Heart left ventricle (tissue), 13 donors: ENCODE results near the gene RBM38.

ENCODE experiments used
- POLR2A ChIP-seq, 2 donors: fragments of 450-650 bp; IDR thresholded peaks; one replicate each; pipeline ENCODE4 v1.6.1; 2017; ENCODE audit warnings: antibody characterized with exemption in 2 of 2, mild to moderate bottlenecking in 2 of 2, moderate library complexity in 2 of 2
- TF ChIP-seq, protein P1 (sequence below), 12 donors: fragments of 200-600 bp; sonication (generic) in 4 of 12; IDR thresholded peaks; one replicate each; pipeline versions ENCODE4 v1.5.0 to v1.8.0; 2018 to 2022; ENCODE audit warnings: antibody characterized with exemption in 12 of 12, mild to moderate bottlenecking in 5 of 12
- donor health status: ischemic (EF 13 %, LVEDD 7.1; RV severe dilation, severe dysfunction).
- donor health status: DM: no; HTN: yes; CAD: no.
- donor health status: DM: no; HTN: no; CAD: no.
- donor health status: ischemic (EF 25% LVEDD 6.9; RV normal size, moderate dysfunction).
- donor health status: ischemic (EF 25% LVEDD 5.7; RV mildly dilated, moderate dysfunction).
- donor health status: ischemic (EF 35%, LVEDD 5.7; RV mildly dilated, moderate dysfunction).
- donor health status: nonischemic (EF 11% LVEDD 7.7; RV severe dilation, severe dysfunction).
- donor health status: DM: yes; HTN: yes; CAD: no.
- donor health status: PGD.
- donor health status: ischemic (EF 29% LVEDD 5.4; RV normal size, mild dysfunction).
- donor health status: nonischemic (EF 23%, LVEDD 6.1; RV moderate dilation, normal function).

- TF ChIP-seq, protein P1, sequence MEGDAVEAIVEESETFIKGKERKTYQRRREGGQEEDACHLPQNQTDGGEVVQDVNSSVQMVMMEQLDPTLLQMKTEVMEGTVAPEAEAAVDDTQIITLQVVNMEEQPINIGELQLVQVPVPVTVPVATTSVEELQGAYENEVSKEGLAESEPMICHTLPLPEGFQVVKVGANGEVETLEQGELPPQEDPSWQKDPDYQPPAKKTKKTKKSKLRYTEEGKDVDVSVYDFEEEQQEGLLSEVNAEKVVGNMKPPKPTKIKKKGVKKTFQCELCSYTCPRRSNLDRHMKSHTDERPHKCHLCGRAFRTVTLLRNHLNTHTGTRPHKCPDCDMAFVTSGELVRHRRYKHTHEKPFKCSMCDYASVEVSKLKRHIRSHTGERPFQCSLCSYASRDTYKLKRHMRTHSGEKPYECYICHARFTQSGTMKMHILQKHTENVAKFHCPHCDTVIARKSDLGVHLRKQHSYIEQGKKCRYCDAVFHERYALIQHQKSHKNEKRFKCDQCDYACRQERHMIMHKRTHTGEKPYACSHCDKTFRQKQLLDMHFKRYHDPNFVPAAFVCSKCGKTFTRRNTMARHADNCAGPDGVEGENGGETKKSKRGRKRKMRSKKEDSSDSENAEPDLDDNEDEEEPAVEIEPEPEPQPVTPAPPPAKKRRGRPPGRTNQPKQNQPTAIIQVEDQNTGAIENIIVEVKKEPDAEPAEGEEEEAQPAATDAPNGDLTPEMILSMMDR (IDR thresholded peaks at IDR 0.05), result no peak
- TF ChIP-seq POLR2A (IDR thresholded peaks at IDR 0.05), result no peak
Measured at GRCh38 chr20:57398231-57398821, 7.1 kb downstream of the RBM38 start.
